Measurements from ENCODE around the gene WDR59.

The WDR59 gene

DNA sequence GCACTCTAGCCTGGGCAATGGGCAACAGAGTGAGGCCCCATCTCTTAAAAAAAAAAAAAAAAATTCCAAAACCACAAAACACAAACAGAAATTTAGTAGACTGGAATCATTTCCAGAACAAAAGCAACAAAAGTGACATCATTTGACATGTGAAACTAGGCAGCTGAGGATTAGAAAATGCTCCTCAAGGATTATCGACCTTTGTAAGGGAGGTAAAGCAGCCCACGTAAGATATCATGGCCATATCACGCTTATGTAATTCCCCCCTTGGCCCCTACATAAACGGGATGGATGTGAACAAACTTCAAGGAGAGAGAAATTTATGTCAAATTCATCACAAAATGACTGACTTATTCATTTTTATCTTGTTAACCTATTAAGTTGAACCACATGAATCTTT is 83.3 kb downstream of the WDR59 start:
- no peaks in the 10 kb centered on the region for H3K4me1 ChIP-seq (ENCODE audit: insufficient read depth, low read length)
- H3K27me3 ChIP-seq (ENCODE audit: insufficient read depth, low read length), result no peaks in the 10 kb centered on the region
- no peak overlapping the region for H2AFZ ChIP-seq (ENCODE audit: low read depth, low read length)
- H3K9me3 ChIP-seq (ENCODE audit: low read length), result peaks cover 2% of the 10 kb centered on the region
- peaks cover 45% of the 10 kb centered on the region for H3K36me3 ChIP-seq (ENCODE audit: insufficient read depth, low read length)
- H3K4me3 ChIP-seq (ENCODE audit: low read length), result no peak overlapping the region

DNA sequence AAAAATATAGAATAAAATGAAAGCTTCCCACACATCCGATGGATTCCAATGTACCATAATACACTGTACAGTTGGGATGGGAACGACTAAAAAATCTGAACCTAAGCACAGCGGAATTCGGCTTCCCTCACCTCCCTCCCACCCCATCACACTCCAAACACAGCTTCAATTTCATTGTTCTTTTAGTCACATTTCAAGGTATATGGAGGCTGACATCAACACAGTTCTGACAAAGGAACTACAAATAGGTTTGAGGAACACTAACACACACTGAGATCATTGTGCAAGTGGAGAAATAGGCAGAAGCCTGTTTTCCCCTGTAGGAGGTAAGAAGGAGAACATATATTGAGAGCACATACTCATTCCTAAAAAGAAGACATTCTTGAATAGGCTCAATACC is 85.1 kb downstream of the WDR59 start:
- H3K9me3 ChIP-seq (ENCODE audit: low read length), result no peaks in the 10 kb centered on the region
- peaks cover 41% of the 10 kb centered on the region for H3K36me3 ChIP-seq (ENCODE audit: insufficient read depth, low read length)
- no peaks in the 10 kb centered on the region for H3K27me3 ChIP-seq (ENCODE audit: insufficient read depth, low read length)
- H3K4me3 ChIP-seq (ENCODE audit: low read length), result no peak overlapping the region
- H2AFZ ChIP-seq (ENCODE audit: low read depth, low read length), result no peak overlapping the region
- no peaks in the 10 kb centered on the region for H3K4me1 ChIP-seq (ENCODE audit: insufficient read depth, low read length)

DNA sequence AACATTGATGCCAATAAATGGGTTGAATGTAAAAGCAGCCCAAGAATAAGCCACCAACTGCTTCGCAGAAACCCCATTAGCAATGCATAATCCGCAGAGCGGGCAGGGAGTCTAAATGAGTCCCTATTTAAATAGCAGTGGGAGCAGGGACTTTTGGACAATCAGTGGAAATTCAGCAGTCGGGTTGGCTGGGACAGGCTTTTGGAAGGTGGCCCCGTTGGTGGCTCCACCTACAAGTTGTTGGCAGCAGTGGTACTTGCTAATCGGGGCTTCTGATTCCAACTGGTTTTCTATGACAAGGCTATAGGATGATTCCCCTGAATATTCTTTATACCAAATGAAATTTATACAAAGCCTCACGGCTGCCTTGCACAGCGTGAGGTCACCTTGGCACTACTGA is 86.3 kb downstream of the WDR59 start:
- Histone ChIP-seq H3K36me3 (ENCODE audit: insufficient read depth, low read length) (peaks cover 35% of the 10 kb centered on the region), H3K4me3 (ENCODE audit: low read length) (no peak overlapping the region), H3K27me3 (ENCODE audit: insufficient read depth, low read length) (no peaks in the 10 kb centered on the region), H2AFZ (ENCODE audit: low read depth, low read length) (no peak overlapping the region), H3K4me1 (ENCODE audit: insufficient read depth, low read length) (no peaks in the 10 kb centered on the region), H3K9me3 (ENCODE audit: low read length) (no peaks in the 10 kb centered on the region)

DNA sequence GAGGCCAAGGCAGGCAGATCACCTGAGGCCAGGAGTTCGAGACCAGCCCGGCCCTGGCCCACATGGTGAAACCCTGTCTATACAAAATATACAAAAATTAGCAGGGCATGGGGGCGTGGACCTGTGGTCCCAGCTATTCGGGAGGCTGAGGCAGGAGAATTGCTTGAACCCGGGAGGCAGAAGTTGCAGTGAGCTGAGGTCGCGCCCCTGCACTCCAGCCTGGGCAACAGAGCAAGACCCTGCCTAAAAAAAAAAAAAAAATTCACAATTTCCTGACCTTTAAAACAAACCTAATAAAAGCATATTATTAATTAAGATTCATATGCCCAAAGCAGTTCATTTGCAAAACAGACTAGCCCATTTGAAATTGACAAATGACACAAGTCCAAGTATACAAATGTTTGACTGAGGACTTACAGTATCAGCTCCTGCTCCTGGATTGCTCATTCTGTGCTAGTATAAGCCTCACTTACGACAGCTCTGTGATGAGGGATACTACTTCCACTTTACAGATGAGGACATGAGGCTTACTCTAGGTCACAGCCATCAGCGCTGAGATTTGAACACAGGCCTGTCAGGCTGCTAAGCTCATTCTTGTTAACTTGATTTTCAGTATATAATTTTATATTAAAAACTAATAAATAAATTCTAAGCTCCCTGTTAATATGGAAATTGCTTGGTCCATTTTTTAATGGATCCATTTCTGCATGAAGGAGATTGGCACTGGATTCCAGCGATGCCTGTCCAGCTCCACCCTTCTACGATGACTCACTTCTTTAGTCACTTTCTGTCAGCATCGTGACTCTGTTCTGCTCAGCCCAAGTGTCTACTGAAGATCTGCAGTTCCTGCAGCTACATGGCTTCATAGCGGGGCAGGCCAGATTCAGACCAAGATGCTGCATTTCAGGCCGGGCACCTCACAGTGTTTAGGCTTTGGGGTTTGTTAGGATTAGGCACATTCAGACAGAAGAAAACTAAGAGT is 88.2 kb downstream of the WDR59 start:
- Histone ChIP-seq H3K36me3 (ENCODE audit: insufficient read depth, low read length) (peaks cover 44% of the 10 kb centered on the region), H3K27me3 (ENCODE audit: insufficient read depth, low read length) (no peaks in the 10 kb centered on the region)

DNA sequence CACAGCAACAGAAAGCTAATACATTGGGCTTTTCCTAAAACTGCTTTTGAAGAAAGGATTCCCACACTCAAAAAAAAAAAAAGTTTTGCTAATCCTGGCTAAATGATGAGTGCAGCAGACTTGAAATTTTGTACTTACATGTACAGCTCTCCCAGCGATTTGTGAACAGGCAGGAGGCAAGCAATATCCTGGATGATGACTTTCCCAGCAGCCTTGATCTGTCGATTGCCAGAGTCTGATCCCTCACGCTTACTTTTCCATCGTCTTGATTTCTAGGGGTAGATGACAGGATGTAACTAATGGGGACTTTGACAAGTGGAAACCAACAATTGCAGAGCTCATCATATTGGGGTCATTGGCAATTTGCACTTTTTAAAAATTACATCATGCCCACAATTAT is 91.4 kb downstream of the WDR59 start:
- Histone ChIP-seq H3K9me3 (ENCODE audit: low read length) (no peaks in the 10 kb centered on the region), H3K27me3 (ENCODE audit: insufficient read depth, low read length) (no peaks in the 10 kb centered on the region), H3K36me3 (ENCODE audit: insufficient read depth, low read length) (peaks cover 48% of the 10 kb centered on the region), H3K4me3 (ENCODE audit: low read length) (no peak overlapping the region), H3K4me1 (ENCODE audit: insufficient read depth, low read length) (no peaks in the 10 kb centered on the region), H2AFZ (ENCODE audit: low read depth, low read length) (no peak overlapping the region)

More for the DNA sequence above, 88.2 kb downstream of the WDR59 start:
- Histone ChIP-seq H3K9me3 (ENCODE audit: low read length) (no peaks in the 10 kb centered on the region), H2AFZ (ENCODE audit: low read depth, low read length) (no peak overlapping the region), H3K4me1 (ENCODE audit: insufficient read depth, low read length) (no peaks in the 10 kb centered on the region), H3K4me3 (ENCODE audit: low read length) (no peak overlapping the region)

DNA sequence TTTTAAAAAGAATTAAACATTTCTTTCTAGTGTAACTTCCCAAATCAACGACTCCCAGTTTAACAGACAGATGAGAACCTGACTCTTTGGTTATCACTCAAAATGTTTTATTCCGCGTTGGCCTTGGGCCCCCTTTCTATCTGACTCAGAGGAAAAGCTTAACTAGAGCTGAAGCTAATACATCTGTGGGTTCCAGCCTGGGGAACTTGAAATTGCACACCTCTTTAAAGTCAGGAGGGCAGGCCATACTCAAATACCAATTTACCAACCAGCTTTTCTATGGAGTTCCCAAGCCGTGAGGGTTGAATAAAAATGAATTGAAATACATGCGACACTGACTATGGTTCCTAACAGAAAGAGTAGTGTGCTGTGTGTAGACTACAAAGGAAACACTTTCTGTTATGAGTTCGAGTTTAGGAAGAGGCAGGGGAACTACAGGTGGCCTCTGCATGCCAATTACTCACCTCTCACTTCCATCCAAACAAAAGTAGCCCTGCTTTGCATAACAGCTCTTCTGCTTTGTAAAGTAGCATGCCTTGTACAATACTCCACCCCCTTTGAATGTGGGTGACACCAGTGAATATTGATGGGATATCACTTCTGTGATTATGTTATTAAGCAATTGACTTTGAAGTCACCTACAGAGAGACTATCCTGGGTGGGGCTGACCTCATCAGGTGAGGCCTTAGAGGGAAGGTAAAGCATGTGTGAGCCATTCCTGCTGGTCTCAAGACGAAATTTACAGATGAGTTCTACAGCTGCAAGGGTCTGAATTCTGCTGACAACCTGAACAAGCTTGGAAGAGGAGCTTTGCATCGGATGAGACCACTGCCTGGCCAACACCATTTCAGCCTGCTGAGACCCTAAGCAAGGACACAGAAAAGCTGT is 92.1 kb downstream of the WDR59 start:
- Histone ChIP-seq H3K36me3 (ENCODE audit: insufficient read depth, low read length) (peaks cover 54% of the 10 kb centered on the region), H2AFZ (ENCODE audit: low read depth, low read length) (no peak overlapping the region)

DNA sequence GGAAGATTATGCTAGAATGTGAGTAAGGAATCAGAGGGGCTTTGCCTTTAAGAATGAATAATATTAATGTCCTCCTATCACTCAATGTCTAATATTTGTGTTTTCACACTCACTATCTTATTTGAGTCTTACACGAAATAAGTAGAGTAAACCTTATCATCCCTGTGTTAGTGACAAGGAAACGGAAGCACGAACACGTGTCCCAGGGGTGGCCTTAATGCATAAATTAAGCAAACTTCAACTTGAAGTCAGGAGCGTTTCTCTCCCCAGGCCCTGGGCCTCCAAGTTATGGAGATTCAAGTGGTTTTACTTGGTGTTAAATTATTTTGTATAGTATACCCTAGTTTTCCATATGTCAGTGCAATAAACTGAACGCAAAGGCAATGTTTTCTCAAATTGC is 96.0 kb downstream of the WDR59 start:
- peaks cover 75% of the 10 kb centered on the region for H3K36me3 ChIP-seq (ENCODE audit: insufficient read depth, low read length)
- no peak overlapping the region for H3K4me3 ChIP-seq (ENCODE audit: low read length)
- H3K27me3 ChIP-seq (ENCODE audit: insufficient read depth, low read length), result no peaks in the 10 kb centered on the region
- no peaks in the 10 kb centered on the region for H3K9me3 ChIP-seq (ENCODE audit: low read length)
- H2AFZ ChIP-seq (ENCODE audit: low read depth, low read length), result no peak overlapping the region
- no peaks in the 10 kb centered on the region for H3K4me1 ChIP-seq (ENCODE audit: insufficient read depth, low read length)

More for the DNA sequence above, 92.1 kb downstream of the WDR59 start:
- Histone ChIP-seq H3K9me3 (ENCODE audit: low read length) (no peaks in the 10 kb centered on the region), H3K4me3 (ENCODE audit: low read length) (no peak overlapping the region), H3K27me3 (ENCODE audit: insufficient read depth, low read length) (no peaks in the 10 kb centered on the region), H3K4me1 (ENCODE audit: insufficient read depth, low read length) (no peaks in the 10 kb centered on the region)

DNA sequence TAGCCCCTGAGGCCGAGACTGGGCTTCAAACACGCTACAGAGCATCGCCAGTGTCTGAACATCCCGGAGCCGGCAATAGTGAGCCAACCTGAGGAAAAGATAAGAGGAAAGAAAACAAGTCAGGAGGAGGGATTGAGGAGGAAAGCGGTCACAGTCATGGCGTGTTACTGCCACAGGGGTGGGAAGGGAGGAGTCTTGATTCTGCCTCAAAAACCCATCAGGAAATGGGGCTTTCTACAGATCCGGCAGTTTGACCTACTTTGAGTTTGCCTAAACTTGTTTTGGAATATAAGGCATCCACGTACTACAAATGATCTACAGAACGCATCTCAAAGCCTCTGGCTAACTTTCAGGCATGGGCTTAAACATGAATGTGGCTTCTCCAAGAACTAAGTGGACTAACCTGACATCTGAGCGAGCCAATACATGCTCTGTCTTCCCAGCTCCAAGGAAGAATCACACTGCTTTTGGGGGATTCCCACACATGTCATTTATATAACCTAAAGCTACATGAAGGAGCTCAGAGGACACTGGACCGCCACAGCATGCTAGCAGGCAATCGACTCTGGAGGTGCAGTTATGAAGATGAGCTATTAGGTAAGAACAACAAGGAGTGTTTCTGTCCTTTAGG is 96.6 kb downstream of the WDR59 start:
- H3K4me1 ChIP-seq (ENCODE audit: insufficient read depth, low read length), result no peaks in the 10 kb centered on the region
- no peak overlapping the region for H2AFZ ChIP-seq (ENCODE audit: low read depth, low read length)
- H3K36me3 ChIP-seq (ENCODE audit: insufficient read depth, low read length), result peaks cover 77% of the 10 kb centered on the region
- no peak overlapping the region for H3K4me3 ChIP-seq (ENCODE audit: low read length)
- no peaks in the 10 kb centered on the region for H3K27me3 ChIP-seq (ENCODE audit: insufficient read depth, low read length)
- H3K9me3 ChIP-seq (ENCODE audit: low read length), result no peaks in the 10 kb centered on the region

DNA sequence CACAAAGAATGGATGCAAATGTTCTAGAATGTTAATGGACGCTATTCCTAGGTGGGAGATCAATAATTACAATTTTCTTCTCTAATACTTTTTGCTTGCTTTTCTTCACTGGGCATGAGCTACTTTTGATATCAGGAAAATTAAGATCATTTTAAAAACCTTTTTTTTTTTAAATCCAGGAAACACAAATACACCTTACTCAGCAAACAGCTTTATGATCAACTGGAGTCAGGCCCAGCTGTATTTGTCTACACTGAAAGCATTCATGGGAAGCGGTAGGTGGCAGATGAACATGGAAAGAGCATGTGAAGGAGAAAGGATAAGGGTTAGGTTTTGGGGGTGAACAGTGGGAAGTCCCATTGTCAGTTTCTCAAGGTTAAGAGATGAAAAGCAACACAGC is 97.8 kb downstream of the WDR59 start:
- Histone ChIP-seq H3K27me3 (ENCODE audit: insufficient read depth, low read length) (no peaks in the 10 kb centered on the region), H3K4me1 (ENCODE audit: insufficient read depth, low read length) (no peaks in the 10 kb centered on the region), H3K9me3 (ENCODE audit: low read length) (no peaks in the 10 kb centered on the region), H3K36me3 (ENCODE audit: insufficient read depth, low read length) (peaks cover 65% of the 10 kb centered on the region), H3K4me3 (ENCODE audit: low read length) (no peak overlapping the region), H2AFZ (ENCODE audit: low read depth, low read length) (no peak overlapping the region)

DNA sequence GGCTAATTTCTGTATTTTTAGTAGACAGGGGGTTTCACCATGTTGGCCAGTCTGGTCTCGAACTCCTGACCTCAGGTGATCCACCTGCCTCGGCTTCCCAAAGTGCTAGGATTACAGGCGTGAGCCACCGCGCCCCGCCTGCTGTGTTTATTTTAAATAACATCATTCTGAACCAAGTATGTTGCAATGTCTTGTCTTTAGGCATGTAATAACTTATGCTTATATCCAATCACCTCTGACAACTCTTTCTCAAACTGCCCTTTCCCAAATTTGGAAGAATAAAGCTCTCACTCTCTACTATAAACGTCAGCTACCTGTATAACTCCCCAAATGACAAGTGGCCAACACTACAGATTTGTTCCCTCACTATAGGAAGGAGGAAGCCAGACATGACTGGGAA is 107.2 kb downstream of the WDR59 start:
- H3K9me3 ChIP-seq (ENCODE audit: low read length), result no peaks in the 10 kb centered on the region
- H3K27me3 ChIP-seq (ENCODE audit: insufficient read depth, low read length), result no peaks in the 10 kb centered on the region
- H3K4me3 ChIP-seq (ENCODE audit: low read length), result no peak overlapping the region
- no peaks in the 10 kb centered on the region for H3K4me1 ChIP-seq (ENCODE audit: insufficient read depth, low read length)
- peaks cover 45% of the 10 kb centered on the region for H3K36me3 ChIP-seq (ENCODE audit: insufficient read depth, low read length)
- no peak overlapping the region for H2AFZ ChIP-seq (ENCODE audit: low read depth, low read length)

DNA sequence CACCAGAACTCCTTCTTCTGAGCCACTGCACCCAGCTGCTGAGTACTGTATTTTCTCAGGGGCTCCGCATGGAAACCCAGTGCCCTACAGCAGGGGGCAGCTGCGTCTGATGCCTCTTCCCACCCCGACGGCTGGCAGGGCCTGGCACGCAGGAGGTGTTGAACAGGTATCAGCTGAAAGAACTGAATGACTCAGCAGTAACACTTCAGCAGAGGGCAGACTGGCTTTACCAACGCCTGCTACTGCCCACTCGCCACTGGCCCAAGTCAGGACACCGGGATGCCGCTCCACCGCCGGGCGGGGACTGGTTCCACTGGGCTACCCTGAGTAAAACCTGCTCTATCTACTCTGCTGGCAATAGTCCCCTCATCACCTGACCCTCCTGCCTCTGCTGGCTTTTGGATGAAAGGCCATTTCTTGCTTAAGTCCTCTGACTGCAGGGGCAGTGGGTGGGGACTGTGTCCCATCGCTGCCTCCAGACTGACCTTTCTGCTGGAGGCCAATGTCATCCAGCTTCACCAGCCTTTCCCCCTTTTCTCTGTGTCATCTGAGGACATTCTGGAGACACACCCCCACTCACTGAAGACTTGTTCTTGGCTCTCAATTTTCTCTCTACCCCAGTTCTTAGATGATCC is 109.9 kb downstream of the WDR59 start:
- Histone ChIP-seq H3K4me1 (ENCODE audit: insufficient read depth, low read length) (no peaks in the 10 kb centered on the region), H3K9me3 (ENCODE audit: low read length) (no peaks in the 10 kb centered on the region), H2AFZ (ENCODE audit: low read depth, low read length) (no peak overlapping the region), H3K36me3 (ENCODE audit: insufficient read depth, low read length) (peaks cover 35% of the 10 kb centered on the region), H3K27me3 (ENCODE audit: insufficient read depth, low read length) (no peaks in the 10 kb centered on the region), H3K4me3 (ENCODE audit: low read length) (no peak overlapping the region)

DNA sequence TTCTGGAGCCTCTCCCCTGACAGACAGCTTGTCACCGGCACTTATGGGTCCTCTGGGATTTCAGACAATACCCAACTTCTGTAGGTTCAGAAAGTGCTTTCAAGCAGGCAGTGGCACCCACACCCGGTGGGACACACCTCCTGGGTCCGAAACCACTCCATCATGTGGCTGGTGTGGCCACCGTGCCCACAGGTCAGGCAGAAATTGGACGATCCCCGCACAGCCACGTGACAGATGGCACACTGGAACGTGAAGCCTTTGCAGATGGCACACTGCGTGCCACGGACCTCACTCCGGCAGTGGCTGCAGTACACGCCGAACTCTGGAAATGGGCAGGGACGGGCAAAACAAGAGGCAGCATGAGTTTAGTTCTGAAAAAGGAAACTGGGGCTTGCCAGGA is 110.8 kb downstream of the WDR59 start:
- Histone ChIP-seq H3K36me3 (ENCODE audit: insufficient read depth, low read length) (peaks cover 32% of the 10 kb centered on the region), H2AFZ (ENCODE audit: low read depth, low read length) (no peak overlapping the region), H3K27me3 (ENCODE audit: insufficient read depth, low read length) (no peaks in the 10 kb centered on the region), H3K9me3 (ENCODE audit: low read length) (no peaks in the 10 kb centered on the region), H3K4me3 (ENCODE audit: low read length) (no peak overlapping the region), H3K4me1 (ENCODE audit: insufficient read depth, low read length) (peaks cover 3% of the 10 kb centered on the region)

Measured in neuron (in vitro differentiated cells).